GM19438 (cell line): ENCODE results near the gene KREMEN2.

Source experiments
- ATAC-seq: cut with Tn5 transposase; IDR thresholded peaks from one replicate; pipeline ENCODE4 v1.9.1; 2021; ENCODE audit warnings: low read depth; ENCODE audit not compliant: unreplicated experiment

KREMEN2 gene

GRCh38 chr16:2999929-3000328 is 35.9 kb downstream of the KREMEN2 start:
- no peak for ATAC-seq

GRCh38 chr16:3000540-3000939 is 36.5 kb downstream of the KREMEN2 start:
- ATAC-seq: no peak

DNA sequence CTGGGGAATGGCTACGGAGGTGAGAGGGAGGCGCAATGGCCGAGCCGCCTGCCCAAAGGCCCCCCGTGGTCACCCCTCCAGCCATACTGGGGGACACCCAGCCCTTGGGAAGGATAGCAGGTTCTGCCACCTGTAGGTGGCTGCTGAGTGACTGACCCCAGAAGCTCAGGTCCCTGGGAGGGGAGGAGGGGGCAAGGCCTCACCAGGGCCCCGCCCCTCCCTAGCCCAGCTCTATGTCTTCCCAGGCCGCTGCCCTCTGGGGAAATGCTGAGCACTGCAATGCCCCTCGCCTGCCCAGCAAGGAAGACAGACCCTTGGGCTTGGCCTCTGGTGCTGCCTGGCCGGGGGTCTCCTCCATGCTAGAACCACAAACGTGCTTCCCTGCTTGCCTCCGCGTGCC is 37.2 kb downstream of the KREMEN2 start:
- no peak for ATAC-seq

GRCh38 chr16:3003582-3004270 is 39.7 kb downstream of the KREMEN2 start:
- peak; percentile 88 for ATAC-seq

- peak; percentile 0 for ATAC-seq
These were observed 40.2 kb downstream of the KREMEN2 start for GRCh38 chr16:3004319-3004718.

DNA sequence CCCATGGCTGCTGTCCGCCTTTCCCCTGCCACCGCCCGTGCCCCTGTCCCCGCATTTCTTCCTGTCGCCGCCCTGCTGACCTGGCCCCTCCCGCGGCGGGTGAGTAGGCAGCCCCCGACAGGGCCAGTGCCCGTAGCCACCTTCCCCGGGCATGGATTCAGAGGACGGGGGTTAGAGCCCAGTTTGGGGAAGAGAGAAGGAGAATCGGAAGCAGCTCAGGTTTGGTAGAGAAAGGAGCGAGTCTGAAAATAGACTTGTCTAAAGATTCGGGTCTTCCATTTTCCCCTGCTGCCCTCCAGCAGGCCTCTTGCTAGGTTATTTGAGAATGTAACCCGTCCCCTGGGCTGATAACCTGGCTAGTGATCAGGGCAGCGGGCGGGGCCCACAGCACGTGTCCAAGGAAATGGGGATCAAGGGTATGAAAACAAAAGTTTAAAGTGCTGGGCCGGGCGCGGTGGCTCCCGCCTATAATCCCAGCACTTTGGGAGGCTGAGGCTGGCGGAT is 40.8 kb downstream of the KREMEN2 start:
- ATAC-seq: no peak

GRCh38 chr16:3007059-3007956 is 43.2 kb downstream of the KREMEN2 start:
- no peak for ATAC-seq

- no peak for ATAC-seq
These were observed 44.0 kb downstream of the KREMEN2 start for GRCh38 chr16:3007957-3008689.

GRCh38 chr16:3008690-3009037 is 44.6 kb downstream of the KREMEN2 start:
- no peak for ATAC-seq

GRCh38 chr16:3009568-3010390 is 45.7 kb downstream of the KREMEN2 start:
- ATAC-seq: no peak

DNA sequence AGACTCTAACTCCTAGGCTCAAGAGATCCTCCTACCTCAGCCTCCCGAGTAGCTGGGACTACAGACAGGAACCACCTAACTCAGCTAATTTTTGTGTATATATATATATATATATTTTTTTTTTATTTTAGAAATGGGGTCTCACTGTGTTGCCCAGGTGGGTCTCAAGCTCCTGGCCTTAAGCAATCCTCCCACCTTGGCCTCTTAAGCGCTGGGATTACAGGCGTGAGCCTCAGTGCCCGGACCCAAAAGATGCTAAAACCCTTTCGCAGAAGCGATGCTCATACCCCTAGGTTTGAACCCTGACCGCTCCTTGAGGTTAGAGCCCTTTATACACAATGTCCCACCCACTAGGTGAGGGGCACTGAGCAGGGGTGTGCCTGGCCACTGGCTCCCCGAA is 46.4 kb downstream of the KREMEN2 start:
- no peak for ATAC-seq

DNA sequence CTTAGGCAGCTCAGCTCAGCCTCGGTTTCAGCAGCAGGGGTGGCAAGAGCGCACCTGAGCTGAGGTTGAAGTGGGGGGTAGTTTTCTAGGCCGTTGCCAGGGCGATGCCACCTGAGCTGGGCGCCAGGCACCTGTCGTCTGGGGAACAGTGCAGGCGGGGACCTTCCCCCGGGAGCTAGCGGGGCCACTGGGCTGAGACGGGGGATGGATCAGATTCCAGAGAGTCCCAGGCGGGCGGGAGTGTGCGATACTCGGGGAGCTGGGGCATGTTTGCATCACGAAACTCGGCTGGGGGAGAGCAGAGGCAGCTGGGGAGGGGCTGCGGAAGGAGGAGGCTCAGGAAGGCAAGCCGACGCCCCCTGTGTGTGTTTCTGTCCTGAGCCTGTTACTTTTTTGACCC is 48.2 kb downstream of the KREMEN2 start:
- ATAC-seq: no peak

GRCh38 chr16:3012828-3013420 is 48.8 kb downstream of the KREMEN2 start, which contains the start of gene CLDN9:
Gene CLDN9 (plus strand): TSS chr16:3012923. CDS start chr16:3013363, 440 bp downstream.
- ATAC-seq: no peak

GRCh38 chr16:3013491-3013951 is 49.4 kb downstream of the KREMEN2 start:
- no peak for ATAC-seq

- no peak for ATAC-seq
These were observed 50.1 kb downstream of the KREMEN2 start for GRCh38 chr16:3013998-3014690.

DNA sequence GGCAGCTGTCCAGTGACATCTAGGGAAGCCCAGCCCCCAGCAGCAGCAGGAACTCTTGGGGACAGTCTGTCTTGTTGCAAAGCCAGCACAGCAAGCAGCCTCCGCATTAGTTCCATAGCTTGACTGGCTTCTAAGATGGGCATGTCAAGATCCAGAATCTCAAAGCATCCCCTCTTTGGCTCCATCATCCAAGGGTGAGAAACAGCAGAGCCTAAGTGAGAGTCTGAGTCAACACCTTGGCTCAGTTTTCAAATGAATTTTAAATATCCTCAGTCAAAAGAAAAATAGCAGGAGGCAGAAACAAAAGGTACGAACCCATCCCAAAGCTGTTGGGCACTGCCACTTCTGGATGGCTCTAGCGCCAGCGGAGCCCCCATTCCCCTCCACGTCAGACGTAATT is 50.9 kb downstream of the KREMEN2 start:
- no peak for ATAC-seq

GRCh38 chr16:3015865-3016521 is 51.9 kb downstream of the KREMEN2 start:
- no peak for ATAC-seq

DNA sequence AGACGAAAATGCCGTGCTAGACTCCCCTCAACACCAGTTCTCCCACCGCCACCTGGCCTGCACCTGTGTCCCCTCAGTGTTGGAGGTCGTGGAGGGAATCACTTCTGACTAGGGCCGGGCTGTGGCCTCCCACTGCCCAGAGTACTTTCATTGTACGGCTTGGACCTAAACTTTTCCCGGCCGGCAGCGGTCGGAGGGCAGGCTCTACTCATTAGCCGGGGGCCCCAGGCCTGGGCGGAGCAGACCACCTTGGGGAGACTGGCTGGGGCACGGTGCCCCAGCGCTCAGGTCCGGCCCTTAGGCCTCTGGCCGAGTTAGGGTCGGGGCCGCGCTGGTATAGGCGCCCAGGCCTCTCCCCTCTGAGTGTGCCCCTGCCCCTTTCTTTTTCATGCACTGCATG is 53.3 kb downstream of the KREMEN2 start:
- ATAC-seq: no peak
